HepG2 (cell line): ENCODE results near the gene ROM1. TPM values are rescaled to one million over a fixed set of nuclear protein-coding genes. Genes with fewer than 3 reads are reported as not detected.
A peak's percentile ranks its signal among the peaks of the same experiment; 100 is the strongest.

Experiments
- HDAC6 ChIP-seq: fragments of 200-600 bp; sonication (generic); IDR thresholded peaks from 2 replicates; pipeline ENCODE4 v1.7.0; 2017; ENCODE audit warnings: mild to moderate bottlenecking, antibody characterized with exemption, low read length, low read depth
- KDM5B ChIP-seq: sonication (generic); formaldehyde crosslinking; IDR thresholded peaks from 2 replicates; pipeline ENCODE4 v1.4.0; 2020; ENCODE audit warnings: missing genetic modification reagents, mild to moderate bottlenecking, borderline replicate concordance
- NCOR1 ChIP-seq: fragments of 200-600 bp; sonication (generic); IDR thresholded peaks from 2 replicates; pipeline ENCODE4 v1.7.0; 2017; ENCODE audit warnings: antibody characterized with exemption, low read length, borderline replicate concordance
- PAXIP1 ChIP-seq: sonication (generic); formaldehyde crosslinking; conservative IDR thresholded peaks from 2 replicates; pipeline ENCODE4 v1.4.0; 2020; ENCODE audit warnings: mild to moderate bottlenecking, missing genetic modification reagents, moderate library complexity
- RARG ChIP-seq: sonication (generic); formaldehyde crosslinking; IDR thresholded peaks from 2 replicates; pipeline ENCODE4 v1.4.0; 2020; ENCODE audit warnings: low read depth, mild to moderate bottlenecking, missing genetic modification reagents
- RELA ChIP-seq: sonication (generic); formaldehyde crosslinking; IDR thresholded peaks from 2 replicates; pipeline ENCODE4 v1.4.0; 2020; ENCODE audit warnings: missing genetic modification reagents
- SALL1 ChIP-seq: sonication (generic); formaldehyde crosslinking; IDR thresholded peaks from 2 replicates; pipeline ENCODE4 v1.8.0; 2022; ENCODE audit warnings: mild to moderate bottlenecking, missing genetic modification reagents
- SMC3 ChIP-seq: IDR thresholded peaks from 2 replicates; pipeline ENCODE4 v1.6.1; 2011; ENCODE audit warnings: low read length, improper control_type of control experiment
- SP5 ChIP-seq: IDR thresholded peaks from 2 replicates; pipeline ENCODE4 v1.6.1; 2016; ENCODE audit warnings: low read depth, borderline replicate concordance
- TBL1XR1 ChIP-seq: fragments of 150-350 bp; IDR thresholded peaks from 2 replicates; pipeline ENCODE4 v1.6.1; 2014; ENCODE audit warnings: borderline replicate concordance, low read length; ENCODE audit not compliant: partially characterized antibody
- U2AF1 ChIP-seq: fragments of 200-400 bp; formaldehyde crosslinking; optimal IDR thresholded peaks from 2 replicates; pipeline ENCODE3; 2017; ENCODE audit warnings: mild to moderate bottlenecking, low read depth, low read length
- YEATS2 ChIP-seq: sonication (generic); formaldehyde crosslinking; IDR thresholded peaks from 2 replicates; pipeline ENCODE4 v1.4.0; 2020; ENCODE audit warnings: missing genetic modification reagents, borderline replicate concordance
- ZBTB21 ChIP-seq: sonication (generic); formaldehyde crosslinking; IDR thresholded peaks from 2 replicates; pipeline ENCODE4 v1.4.0; 2020; ENCODE audit warnings: missing genetic modification reagents
- ZFP1 ChIP-seq: IDR thresholded peaks from 2 replicates; pipeline ENCODE4 v1.6.1; 2016
- ZFYVE20 ChIP-seq: sonication (generic); formaldehyde crosslinking; IDR thresholded peaks from 2 replicates; pipeline ENCODE4 v1.8.0; 2023; ENCODE audit warnings: low read depth, mild to moderate bottlenecking, moderate library complexity, missing genetic modification reagents, borderline replicate concordance
- ZNF510 ChIP-seq: sonication (generic); formaldehyde crosslinking; IDR thresholded peaks from 2 replicates; pipeline ENCODE4 v1.4.0; 2020; ENCODE audit warnings: low read depth, mild to moderate bottlenecking, missing genetic modification reagents
- ZNF770 ChIP-seq: sonication (generic); formaldehyde crosslinking; IDR thresholded peaks from 2 replicates; pipeline ENCODE4 v1.5.0; 2020; ENCODE audit warnings: mild to moderate bottlenecking, missing genetic modification reagents
- ZSCAN20 ChIP-seq: sonication (generic); formaldehyde crosslinking; IDR thresholded peaks from 2 replicates; pipeline ENCODE4 v1.4.0; 2020; ENCODE audit warnings: missing genetic modification reagents, mild to moderate bottlenecking, borderline replicate concordance
- polyA plus RNA-seq, 8 experiments: library from polyadenylated mRNA; depleted of rRNA in 3 of 8; stranded (reverse) in 7 of 8; unstranded in 1 of 8; fragments of >200 nt; fragmentation: Illumina TruSeq in 4 of 8; extraction: Trizol in 4 of 8; gene quantifications; 2 replicates each; pipeline versions ENCODE4 v1.2.1 to v1.2.3, GENCODE V29; 2011 to 2016; ENCODE audit warnings: low read depth in 4 of 8, missing spikeins in 1 of 8, mixed read lengths in 1 of 8; ENCODE audit not compliant: insufficient read depth in 1 of 8
- total RNA-seq, 5 experiments: library from RNA; depleted of rRNA; stranded (reverse); fragments of >200 nt; fragmentation: Illumina TruSeq; extraction: Trizol; gene quantifications; 2 replicates each; pipeline ENCODE4 v1.2.3, GENCODE V29; 2016; ENCODE audit warnings: low read depth in 1 of 5
- TF ChIP-seq, protein P1 (sequence below): sonication (generic); formaldehyde crosslinking; IDR thresholded peaks from 2 replicates; pipeline ENCODE4 v1.8.0; 2022; ENCODE audit warnings: low read depth, missing genetic modification reagents
- TF ChIP-seq, protein P2 (sequence below): sonication (generic); formaldehyde crosslinking; conservative IDR thresholded peaks from 2 replicates; pipeline ENCODE4 v1.4.0; 2020; ENCODE audit warnings: missing genetic modification reagents

The ROM1 gene
- total and polyA plus RNA-seq, 2 of the 13 experiments (the other 11 are each of a cell fraction or from before 2014, with no cell fraction given) = 1.2 to 2.4 TPM

DNA sequence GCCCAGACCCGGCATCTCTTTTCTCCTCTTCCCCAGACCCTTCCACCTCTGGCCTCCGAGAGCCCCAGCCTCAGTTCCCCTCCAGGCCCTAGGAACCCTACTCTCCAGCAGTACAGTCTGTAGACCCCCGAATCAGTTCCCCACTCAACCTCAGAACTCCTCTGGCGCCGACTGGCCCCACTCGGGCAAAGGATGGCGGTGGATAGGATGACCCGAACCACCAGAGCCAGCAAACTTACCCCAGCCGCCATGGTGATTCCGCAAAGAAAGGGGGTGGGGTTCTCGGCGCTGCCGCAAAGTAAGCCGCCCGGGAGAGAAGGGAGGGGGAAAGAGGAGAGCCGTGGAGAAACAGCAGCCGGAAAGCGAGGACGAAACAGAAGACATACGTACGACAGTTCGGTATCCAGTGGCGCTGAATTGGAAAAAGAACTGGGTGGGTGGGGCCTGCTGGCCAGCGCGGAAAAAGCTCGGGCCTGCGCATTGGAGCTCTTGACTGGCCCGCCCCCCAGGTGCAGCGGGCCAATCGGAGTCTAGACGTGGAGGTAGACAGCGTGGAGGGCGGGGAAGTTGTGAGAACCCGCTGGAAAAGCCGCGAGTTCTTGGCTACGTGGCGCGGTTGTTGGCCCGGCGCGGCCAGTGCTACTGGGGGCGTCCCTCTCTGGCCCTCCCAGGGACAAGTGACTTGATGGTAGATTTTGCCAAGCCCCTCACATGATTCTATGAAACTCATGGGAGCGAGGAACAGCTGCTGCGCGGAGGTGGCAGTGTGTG, 39.3 kb upstream of the ROM1 start, which contains the start of gene EEF1G (continued):
- TF ChIP-seq, protein P1, sequence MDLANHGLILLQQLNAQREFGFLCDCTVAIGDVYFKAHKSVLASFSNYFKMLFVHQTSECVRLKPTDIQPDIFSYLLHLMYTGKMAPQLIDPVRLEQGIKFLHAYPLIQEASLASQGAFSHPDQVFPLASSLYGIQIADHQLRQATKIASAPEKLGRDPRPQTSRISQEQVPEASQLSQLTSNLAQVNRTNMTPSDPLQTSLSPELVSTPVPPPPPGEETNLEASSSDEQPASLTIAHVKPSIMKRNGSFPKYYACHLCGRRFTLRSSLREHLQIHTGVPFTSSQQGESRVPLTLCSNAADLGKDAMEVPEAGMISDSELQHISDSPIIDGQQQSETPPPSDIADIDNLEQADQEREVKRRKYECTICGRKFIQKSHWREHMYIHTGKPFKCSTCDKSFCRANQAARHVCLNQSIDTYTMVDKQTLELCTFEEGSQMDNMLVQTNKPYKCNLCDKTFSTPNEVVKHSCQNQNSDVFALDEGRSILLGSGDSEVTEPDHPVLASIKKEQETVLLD (CRISPR knock-in tag) = no peak
- peak; percentile 66 for TF ChIP-seq SALL1 (CRISPR knock-in tag)
- TF ChIP-seq, protein P2, sequence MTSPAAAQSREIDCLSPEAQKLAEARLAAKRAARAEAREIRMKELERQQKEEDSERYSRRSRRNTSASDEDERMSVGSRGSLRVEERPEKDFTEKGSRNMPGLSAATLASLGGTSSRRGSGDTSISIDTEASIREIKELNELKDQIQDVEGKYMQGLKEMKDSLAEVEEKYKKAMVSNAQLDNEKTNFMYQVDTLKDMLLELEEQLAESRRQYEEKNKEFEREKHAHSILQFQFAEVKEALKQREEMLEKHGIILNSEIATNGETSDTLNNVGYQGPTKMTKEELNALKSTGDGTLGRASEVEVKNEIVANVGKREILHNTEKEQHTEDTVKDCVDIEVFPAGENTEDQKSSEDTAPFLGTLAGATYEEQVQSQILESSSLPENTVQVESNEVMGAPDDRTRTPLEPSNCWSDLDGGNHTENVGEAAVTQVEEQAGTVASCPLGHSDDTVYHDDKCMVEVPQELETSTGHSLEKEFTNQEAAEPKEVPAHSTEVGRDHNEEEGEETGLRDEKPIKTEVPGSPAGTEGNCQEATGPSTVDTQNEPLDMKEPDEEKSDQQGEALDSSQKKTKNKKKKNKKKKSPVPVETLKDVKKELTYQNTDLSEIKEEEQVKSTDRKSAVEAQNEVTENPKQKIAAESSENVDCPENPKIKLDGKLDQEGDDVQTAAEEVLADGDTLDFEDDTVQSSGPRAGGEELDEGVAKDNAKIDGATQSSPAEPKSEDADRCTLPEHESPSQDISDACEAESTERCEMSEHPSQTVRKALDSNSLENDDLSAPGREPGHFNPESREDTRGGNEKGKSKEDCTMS = no peak
- TF ChIP-seq U2AF1 = no peak
- TF ChIP-seq ZSCAN20 (CRISPR knock-in tag) = no peak
- no peak for TF ChIP-seq ZNF510 (CRISPR knock-in tag)
- no peak for TF ChIP-seq TBL1XR1
- no peak for TF ChIP-seq ZBTB21
- TF ChIP-seq SP5 (CRISPR knock-in tag) = peak; percentile 88; the same call in 1 of the 2 replicates
- TF ChIP-seq ZNF770 (CRISPR knock-in tag) = peak; percentile 54
- no peak for TF ChIP-seq HDAC6
- no peak for TF ChIP-seq ZFP1 (CRISPR knock-in tag)
- peak; percentile 44; the same call in 1 of the 2 replicates for TF ChIP-seq NCOR1
- TF ChIP-seq YEATS2 (CRISPR knock-in tag) = peak; percentile 99
- TF ChIP-seq ZFYVE20 = no peak
- peak; percentile 61 for TF ChIP-seq PAXIP1
- no peak for TF ChIP-seq RARG (CRISPR knock-in tag)
- TF ChIP-seq RELA (CRISPR knock-in tag) = 0 out of 2 replicates have a peak, but pooled peaks have one; percentile 20
- TF ChIP-seq SMC3 = no peak
- TF ChIP-seq KDM5B (CRISPR knock-in tag) = peak; percentile 71; the same call in 1 of the 2 replicates
